Hepatocyte (in vitro differentiated cells): ENCODE results near the gene HVCN1. TPM values are rescaled to one million over a fixed set of nuclear protein-coding genes. Genes with fewer than 3 reads are reported as not detected.

Experiments
- DNase-seq: peaks from one replicate; pipeline ENCODE4 v3.0.0-alpha.2; 2016; ENCODE audit warnings: low spot score
- H2AFZ ChIP-seq: fragments of 200-600 bp; sonication (generic); 2 replicates; pipeline ENCODE4 v1.6.0; 2016; ENCODE audit warnings: antibody characterized with exemption, mild to moderate bottlenecking
- H3K27ac ChIP-seq: fragments of 200-600 bp; sonication (generic); 2 replicates; pipeline ENCODE4 v1.5.1; 2016; ENCODE audit warnings: mild to moderate bottlenecking
- H3K27me3 ChIP-seq: fragments of 200-600 bp; sonication (generic); 2 replicates; pipeline ENCODE4 v1.6.1; 2016
- H3K36me3 ChIP-seq: fragments of 200-600 bp; sonication (generic); replicated peaks from 2 replicates; pipeline ENCODE4 v1.5.1; 2016; ENCODE audit warnings: low read depth; ENCODE audit not compliant: insufficient read depth
- H3K4me1 ChIP-seq: fragments of 200-600 bp; sonication (generic); 2 replicates; pipeline ENCODE4 v1.5.1; 2016; ENCODE audit warnings: mild to moderate bottlenecking, moderate library complexity; ENCODE audit not compliant: insufficient read depth
- H3K4me2 ChIP-seq: fragments of 200-600 bp; sonication (generic); 2 replicates; pipeline ENCODE4 v1.6.0; 2016
- H3K4me3 ChIP-seq: fragments of 200-600 bp; sonication (generic); 2 replicates; pipeline ENCODE4 v1.5.1; 2016; ENCODE audit warnings: mild to moderate bottlenecking
- H3K79me2 ChIP-seq: fragments of 200-600 bp; sonication (generic); 2 replicates; pipeline ENCODE4 v1.6.0; 2017; ENCODE audit warnings: mild to moderate bottlenecking
- H3K9me2 ChIP-seq: fragments of 200-600 bp; sonication (generic); replicated peaks from 2 replicates; pipeline ENCODE4 v1.6.0; 2017; ENCODE audit warnings: mild to moderate bottlenecking; ENCODE audit not compliant: insufficient read depth
- H3K9me3 ChIP-seq: fragments of 200-600 bp; sonication (generic); 2 replicates; pipeline ENCODE4 v1.5.1; 2016; ENCODE audit warnings: low read depth, mild to moderate bottlenecking
- H4K20me1 ChIP-seq: fragments of 200-600 bp; sonication (generic); 2 replicates; pipeline ENCODE4 v1.6.0; 2016; ENCODE audit warnings: mild to moderate bottlenecking; ENCODE audit not compliant: insufficient read depth, poor library complexity, severe bottlenecking
- CTCF ChIP-seq: fragments of 200-600 bp; sonication (generic); IDR thresholded peaks from 2 replicates; pipeline ENCODE4 v1.5.1; 2016; ENCODE audit warnings: antibody characterized with exemption, mild to moderate bottlenecking; ENCODE audit not compliant: poor library complexity
- EZH2 ChIP-seq: fragments of 200-600 bp; sonication (generic); IDR thresholded peaks from 2 replicates; pipeline ENCODE4 v1.6.1; 2016; ENCODE audit warnings: antibody characterized with exemption, mild to moderate bottlenecking, borderline replicate concordance
- EZH2phosphoT487 ChIP-seq: fragments of 200-600 bp; sonication (generic); IDR thresholded peaks from one replicate; pipeline ENCODE4 v1.6.1; 2018; ENCODE audit warnings: antibody characterized with exemption, mild to moderate bottlenecking, low read depth, moderate library complexity; ENCODE audit not compliant: unreplicated experiment, severe bottlenecking
- WGBS: methylation state at CpG from one replicate; pipeline ENCODE4 v1.1.6; 2016; ENCODE audit warnings: low lambda C conversion rate; ENCODE audit errors: missing lambda C conversion rate; 5-methylcytosine and 5-hydroxymethylcytosine counted together
- polyA plus RNA-seq: library from polyadenylated mRNA; unstranded; fragments of >200 nt; fragmentation: Nextera tagmentation; extraction: Ambion mirVana; gene quantifications from 2 replicates; pipeline ENCODE4 v1.2.1, GENCODE V29; 2016
- total RNA-seq: library from RNA; depleted of rRNA; stranded (reverse); fragments of >200 nt; gene quantifications from 2 replicates; pipeline ENCODE4 v1.2.3, GENCODE V29; 2014

The HVCN1 gene
- total and polyA plus RNA-seq, 2 experiments from 2014 or later = 5.8 to 8.9 TPM

GRCh38 chr12:110728628-110729027 is 39.7 kb upstream of the HVCN1 start:
- Histone ChIP-seq H3K27me3 (no peaks in the 10 kb centered on the region), H3K36me3 (no peaks in the 10 kb centered on the region), H4K20me1 (peaks cover 43% of the 10 kb centered on the region), H3K4me3 (no peak overlapping the region), H2AFZ (no peak overlapping the region), H3K9me2 (no peaks in the 10 kb centered on the region), H3K4me2 (no peak overlapping the region), H3K9me3 (no peaks in the 10 kb centered on the region), H3K79me2 (peaks cover 86% of the 10 kb centered on the region), H3K27ac (no peak overlapping the region), H3K4me1 (peaks cover 18% of the 10 kb centered on the region)
- TF ChIP-seq EZH2 = no peak
- no peak for TF ChIP-seq CTCF
- no peak for TF ChIP-seq EZH2phosphoT487
- no peak for DNase-seq
- 100% methylated on average over 1 of the region's 1 CpG for WGBS

GRCh38 chr12:110726708-110727369 is 37.9 kb upstream of the HVCN1 start:
- Histone ChIP-seq H3K79me2 (peaks cover 68% of the 10 kb centered on the region), H4K20me1 (peaks cover 29% of the 10 kb centered on the region), H2AFZ (no peak overlapping the region), H3K4me2 (no peak overlapping the region), H3K4me1 (peaks cover 8% of the 10 kb centered on the region), H3K9me2 (no peaks in the 10 kb centered on the region), H3K9me3 (no peaks in the 10 kb centered on the region), H3K4me3 (no peak overlapping the region), H3K27me3 (no peaks in the 10 kb centered on the region), H3K36me3 (no peaks in the 10 kb centered on the region), H3K27ac (no peak overlapping the region)
- WGBS = 95% methylated on average over 9 of the region's 9 CpGs
- no peak for TF ChIP-seq EZH2
- no peak for TF ChIP-seq CTCF
- TF ChIP-seq EZH2phosphoT487 = no peak
- DNase-seq = no peak

GRCh38 chr12:110726028-110726427 is 37.1 kb upstream of the HVCN1 start:
- Histone ChIP-seq H3K27me3 (no peaks in the 10 kb centered on the region), H3K9me3 (no peaks in the 10 kb centered on the region), H3K79me2 (peaks cover 60% of the 10 kb centered on the region), H3K4me1 (no peaks in the 10 kb centered on the region), H3K4me2 (no peak overlapping the region), H3K4me3 (no peak overlapping the region), H4K20me1 (peaks cover 23% of the 10 kb centered on the region), H3K27ac (no peak overlapping the region), H3K9me2 (no peaks in the 10 kb centered on the region), H3K36me3 (no peaks in the 10 kb centered on the region), H2AFZ (no peak overlapping the region)
- DNase-seq = no peak
- no peak for TF ChIP-seq CTCF
- TF ChIP-seq EZH2phosphoT487 = no peak
- WGBS = 99% methylated on average over 4 of the region's 4 CpGs
